ENCODE data around the gene SPATS2L. TPM values are rescaled to one million over a fixed set of nuclear protein-coding genes. Genes with fewer than 3 reads are reported as not detected.

Gene SPATS2L
- total RNA-seq, 1 donor from 2014 or later, result 29.1 TPM

DNA sequence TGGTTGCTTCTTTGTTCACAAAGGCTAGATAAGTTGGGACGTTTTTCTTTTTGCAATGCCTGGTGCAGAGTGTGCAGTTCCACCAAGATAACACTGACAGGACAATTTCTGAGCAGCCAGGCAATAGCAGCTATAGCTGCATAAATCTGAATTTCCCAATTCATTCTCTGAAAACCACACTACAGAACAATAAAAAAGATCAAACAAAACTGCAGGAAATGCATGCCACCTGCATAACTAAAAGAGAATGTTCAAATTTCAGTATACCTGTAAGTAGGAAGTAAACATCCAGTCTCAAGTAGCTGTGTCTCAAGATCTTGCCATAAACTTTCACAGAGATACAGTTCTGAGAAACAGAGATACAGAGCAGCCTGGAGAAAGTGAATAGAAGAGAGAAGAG is 208.7 kb downstream of the SPATS2L start:
- Histone ChIP-seq H3K9me3 (ENCODE audit: low read depth) (peaks cover 8% of the 10 kb centered on the region), H3K4me1 (no peaks in the 10 kb centered on the region), H3K27me3 (peaks cover 15% of the 10 kb centered on the region), H3K9ac (no peak overlapping the region), H3F3A (ENCODE audit: low read depth) (no peaks in the 10 kb centered on the region), H2AFZ (replicated peaks) (no peak overlapping the region), H3K4me3 (no peak overlapping the region), H3K27ac (no peak overlapping the region), H3K36me3 (no peaks in the 10 kb centered on the region), H3K4me2 (no peak overlapping the region), H3K79me2 (ENCODE audit: low read depth) (no peaks in the 10 kb centered on the region), H4K20me1 (ENCODE audit: low read depth) (no peaks in the 10 kb centered on the region)
- H3K4me1 Mint-ChIP-seq, result peaks cover 3% of the 10 kb centered on the region
- no peaks in the 10 kb centered on the region for H3K36me3 Mint-ChIP-seq
- DNase-seq (ENCODE audit: low spot score), result no peak
- H3K27me3 Mint-ChIP-seq (ENCODE audit: insufficient read depth, low read depth), result no peaks in the 10 kb centered on the region
- no peak overlapping the region for H3K4me3 Mint-ChIP-seq
- TF ChIP-seq EZH2phosphoT487 (IDR thresholded peaks at IDR 0.05), result no peak
- TF ChIP-seq, protein P1, sequence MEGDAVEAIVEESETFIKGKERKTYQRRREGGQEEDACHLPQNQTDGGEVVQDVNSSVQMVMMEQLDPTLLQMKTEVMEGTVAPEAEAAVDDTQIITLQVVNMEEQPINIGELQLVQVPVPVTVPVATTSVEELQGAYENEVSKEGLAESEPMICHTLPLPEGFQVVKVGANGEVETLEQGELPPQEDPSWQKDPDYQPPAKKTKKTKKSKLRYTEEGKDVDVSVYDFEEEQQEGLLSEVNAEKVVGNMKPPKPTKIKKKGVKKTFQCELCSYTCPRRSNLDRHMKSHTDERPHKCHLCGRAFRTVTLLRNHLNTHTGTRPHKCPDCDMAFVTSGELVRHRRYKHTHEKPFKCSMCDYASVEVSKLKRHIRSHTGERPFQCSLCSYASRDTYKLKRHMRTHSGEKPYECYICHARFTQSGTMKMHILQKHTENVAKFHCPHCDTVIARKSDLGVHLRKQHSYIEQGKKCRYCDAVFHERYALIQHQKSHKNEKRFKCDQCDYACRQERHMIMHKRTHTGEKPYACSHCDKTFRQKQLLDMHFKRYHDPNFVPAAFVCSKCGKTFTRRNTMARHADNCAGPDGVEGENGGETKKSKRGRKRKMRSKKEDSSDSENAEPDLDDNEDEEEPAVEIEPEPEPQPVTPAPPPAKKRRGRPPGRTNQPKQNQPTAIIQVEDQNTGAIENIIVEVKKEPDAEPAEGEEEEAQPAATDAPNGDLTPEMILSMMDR (IDR thresholded peaks at IDR 0.05), result no peak
- peaks cover 9% of the 10 kb centered on the region for H3K9me3 Mint-ChIP-seq
- H3K27ac Mint-ChIP-seq, result no peak overlapping the region

DNA sequence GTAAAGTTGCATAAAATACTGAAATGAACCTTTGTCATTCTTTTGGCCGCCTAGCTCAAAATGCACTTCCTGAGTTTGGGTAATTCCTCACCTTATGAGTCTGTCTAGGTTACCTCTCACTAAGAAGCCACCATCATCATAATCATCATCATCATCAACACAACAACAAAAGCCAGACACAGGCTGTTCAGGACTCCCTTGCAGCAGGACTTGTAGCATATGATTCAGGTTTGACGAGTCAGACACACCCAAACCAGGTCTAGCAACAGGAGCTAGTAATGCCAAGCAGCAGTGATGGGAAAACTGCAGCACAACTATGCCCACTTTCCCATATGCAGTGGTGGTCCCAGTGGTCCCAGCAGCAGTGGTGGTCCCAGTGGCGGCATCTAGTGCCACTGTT is 216.7 kb downstream of the SPATS2L start:
- peaks cover 16% of the 10 kb centered on the region for H3K4me1 Mint-ChIP-seq
- peaks cover 10% of the 10 kb centered on the region for H4K20me1 ChIP-seq (ENCODE audit: low read depth)
- H3K27ac Mint-ChIP-seq, result no peak overlapping the region
- H3K9me3 Mint-ChIP-seq, result no peaks in the 10 kb centered on the region
- H3F3A ChIP-seq (ENCODE audit: low read depth), result peaks cover 7% of the 10 kb centered on the region
- peaks cover 49% of the 10 kb centered on the region for H3K27me3 ChIP-seq
- H3K9ac ChIP-seq, result no peak overlapping the region
- H3K9me3 ChIP-seq (ENCODE audit: low read depth), result no peaks in the 10 kb centered on the region
- H3K4me1 ChIP-seq, result peaks cover 12% of the 10 kb centered on the region
- no peak overlapping the region for H3K4me2 ChIP-seq
- no peaks in the 10 kb centered on the region for H3K36me3 ChIP-seq
- H3K79me2 ChIP-seq (ENCODE audit: low read depth), result peaks cover 19% of the 10 kb centered on the region
- TF ChIP-seq EZH2 (IDR thresholded peaks at IDR 0.05), result no peak
- no peak for TF ChIP-seq EZH2phosphoT487 (IDR thresholded peaks at IDR 0.05)
- TF ChIP-seq, protein P1 (IDR thresholded peaks at IDR 0.05), result no peak
- H3K4me3 ChIP-seq, result no peak overlapping the region
- H3K36me3 Mint-ChIP-seq, result no peaks in the 10 kb centered on the region
- H2AFZ ChIP-seq (replicated peaks), result no peak overlapping the region
- H3K4me3 Mint-ChIP-seq, result no peak overlapping the region
- no peak for DNase-seq (ENCODE audit: low spot score)
- H3K27me3 Mint-ChIP-seq (ENCODE audit: insufficient read depth, low read depth), result no peaks in the 10 kb centered on the region
- H3K27ac ChIP-seq, result no peak overlapping the region

DNA sequence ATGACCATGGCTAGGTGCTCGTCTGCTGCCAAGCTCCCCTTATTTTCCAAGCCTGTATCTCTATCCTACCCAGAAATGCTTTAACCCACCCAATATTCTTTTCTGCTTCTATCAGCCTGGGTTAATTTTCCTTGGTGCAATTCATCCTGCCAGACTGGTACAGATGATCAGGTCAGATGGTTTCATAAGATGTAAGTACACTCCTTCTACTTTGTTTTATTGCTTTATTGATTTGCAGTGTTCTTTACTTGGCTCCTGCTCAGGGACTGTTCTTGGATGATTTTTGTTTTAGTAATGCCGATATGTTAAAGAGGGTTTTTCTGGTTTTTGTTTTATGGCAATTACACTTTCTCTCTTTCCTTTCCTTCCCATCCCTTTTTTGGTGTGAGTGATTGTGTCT is 217.1 kb downstream of the SPATS2L start:
- Histone ChIP-seq H3K4me2 (no peak overlapping the region), H3K4me3 (no peak overlapping the region), H3K27me3 (peaks cover 49% of the 10 kb centered on the region), H3F3A (ENCODE audit: low read depth) (peaks cover 7% of the 10 kb centered on the region), H3K79me2 (ENCODE audit: low read depth) (peaks cover 24% of the 10 kb centered on the region), H3K9me3 (ENCODE audit: low read depth) (no peaks in the 10 kb centered on the region), H3K36me3 (no peaks in the 10 kb centered on the region), H3K9ac (no peak overlapping the region), H2AFZ (replicated peaks) (no peak overlapping the region), H4K20me1 (ENCODE audit: low read depth) (peaks cover 10% of the 10 kb centered on the region), H3K4me1 (peaks cover 12% of the 10 kb centered on the region), H3K27ac (no peak overlapping the region)
- Mint-ChIP-seq H3K27me3 (ENCODE audit: insufficient read depth, low read depth) (no peaks in the 10 kb centered on the region), H3K4me1 (peaks cover 16% of the 10 kb centered on the region), H3K27ac (no peak overlapping the region), H3K36me3 (no peaks in the 10 kb centered on the region), H3K9me3 (no peaks in the 10 kb centered on the region), H3K4me3 (no peak overlapping the region)
- no peak for DNase-seq (ENCODE audit: low spot score)
- TF ChIP-seq, protein P1 (IDR thresholded peaks at IDR 0.05), result no peak
- TF ChIP-seq EZH2 (IDR thresholded peaks at IDR 0.05) (no peak), EZH2phosphoT487 (IDR thresholded peaks at IDR 0.05) (no peak)
